Measurements from ENCODE around the gene CLMN.

The CLMN gene

DNA sequence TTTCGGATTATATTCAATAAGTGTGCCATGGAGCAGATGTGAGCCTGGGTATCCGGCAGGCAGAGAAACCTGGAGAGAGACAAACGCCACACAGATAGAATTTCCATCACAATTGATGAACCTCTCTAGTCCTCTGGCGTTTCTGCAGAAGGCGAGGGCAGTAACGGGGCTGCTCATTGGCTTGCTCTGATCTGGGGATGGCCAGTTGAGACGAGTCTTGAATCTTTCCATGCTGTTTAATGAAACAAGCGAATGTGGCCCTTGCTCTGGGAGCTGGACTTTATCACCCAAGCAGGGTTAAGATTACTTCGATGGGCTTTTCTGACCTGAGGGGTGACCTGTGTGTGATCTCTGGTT is 42.4 kb upstream of the CLMN start:
- intact Hi-C loops (cut with DNase I; ENCODE audit: low total_unique reads): no loop called here
- Histone ChIP-seq H3K27me3 (peaks cover 0 to 32% of the 10 kb centered on the region in 2 donors), H3K9me3 (no peaks in the 10 kb centered on the region), H3K36me3 (no peaks in the 10 kb centered on the region), H3K4me3 (no peak overlapping the region), H3K27ac (no peak overlapping the region), H3K4me1 (peaks cover 0 to 4% (median 0%) of the 10 kb centered on the region in 4 donors)
- no peak for DNase-seq
- TF ChIP-seq, protein P1, sequence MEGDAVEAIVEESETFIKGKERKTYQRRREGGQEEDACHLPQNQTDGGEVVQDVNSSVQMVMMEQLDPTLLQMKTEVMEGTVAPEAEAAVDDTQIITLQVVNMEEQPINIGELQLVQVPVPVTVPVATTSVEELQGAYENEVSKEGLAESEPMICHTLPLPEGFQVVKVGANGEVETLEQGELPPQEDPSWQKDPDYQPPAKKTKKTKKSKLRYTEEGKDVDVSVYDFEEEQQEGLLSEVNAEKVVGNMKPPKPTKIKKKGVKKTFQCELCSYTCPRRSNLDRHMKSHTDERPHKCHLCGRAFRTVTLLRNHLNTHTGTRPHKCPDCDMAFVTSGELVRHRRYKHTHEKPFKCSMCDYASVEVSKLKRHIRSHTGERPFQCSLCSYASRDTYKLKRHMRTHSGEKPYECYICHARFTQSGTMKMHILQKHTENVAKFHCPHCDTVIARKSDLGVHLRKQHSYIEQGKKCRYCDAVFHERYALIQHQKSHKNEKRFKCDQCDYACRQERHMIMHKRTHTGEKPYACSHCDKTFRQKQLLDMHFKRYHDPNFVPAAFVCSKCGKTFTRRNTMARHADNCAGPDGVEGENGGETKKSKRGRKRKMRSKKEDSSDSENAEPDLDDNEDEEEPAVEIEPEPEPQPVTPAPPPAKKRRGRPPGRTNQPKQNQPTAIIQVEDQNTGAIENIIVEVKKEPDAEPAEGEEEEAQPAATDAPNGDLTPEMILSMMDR (IDR thresholded peaks at IDR 0.05): no peak

DNA sequence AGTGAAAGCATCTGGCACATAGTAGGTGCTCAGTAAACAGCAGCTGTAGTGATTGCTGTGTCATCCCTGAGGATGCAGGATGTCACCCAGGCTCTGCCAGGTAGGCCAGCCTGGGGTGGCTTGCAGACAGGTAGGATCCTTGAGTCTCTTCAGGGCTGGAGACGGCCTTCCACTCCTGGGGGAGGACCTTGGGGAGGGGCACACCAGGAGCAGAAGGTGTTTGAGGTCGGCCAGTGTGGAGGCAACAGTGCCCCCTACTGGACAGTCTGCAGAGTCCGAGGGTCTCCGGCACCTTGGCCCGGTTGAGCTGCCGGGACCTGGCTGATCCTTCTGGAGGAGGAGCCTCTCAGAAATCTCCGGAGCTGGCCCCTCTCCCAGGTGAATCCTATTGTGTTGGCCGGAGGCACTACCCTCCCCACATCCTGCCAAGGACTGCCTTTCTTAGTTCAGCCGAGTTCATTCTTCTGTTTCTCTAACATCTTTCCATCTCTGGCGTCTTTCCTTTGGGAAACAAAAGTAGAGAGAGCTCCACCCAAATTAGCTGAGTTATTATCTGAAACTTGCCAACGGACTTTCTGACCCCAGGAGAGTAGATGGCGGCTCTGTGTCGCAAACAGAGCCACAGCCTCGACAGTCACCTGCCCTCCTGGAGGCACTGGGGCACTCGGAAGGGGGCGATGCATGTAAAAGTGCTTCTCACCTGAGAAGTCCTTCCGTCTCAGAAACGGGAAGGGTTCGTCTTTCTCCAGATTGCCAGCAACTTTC is 41.8 kb upstream of the CLMN start:
- no peak for DNase-seq
- intact Hi-C loops (cut with DNase I; ENCODE audit: low total_unique reads): no loop called here
- Histone ChIP-seq H3K36me3 (no peaks in the 10 kb centered on the region), H3K9me3 (no peaks in the 10 kb centered on the region), H3K27ac (no peak overlapping the region), H3K27me3 (peaks cover 0 to 32% of the 10 kb centered on the region in 2 donors), H3K4me1 (peaks cover 0 to 4% (median 0%) of the 10 kb centered on the region in 4 donors), H3K4me3 (no peak overlapping the region)
- TF ChIP-seq, protein P1 (IDR thresholded peaks at IDR 0.05): peak; percentile 32 to 40

- H3K4me3 ChIP-seq: no peak overlapping the region
- no peak overlapping the region for H3K27ac ChIP-seq
- peaks cover 0 to 4% (median 0%) of the 10 kb centered on the region in 4 donors for H3K4me1 ChIP-seq
- H3K27me3 ChIP-seq: peaks cover 0 to 32% of the 10 kb centered on the region in 2 donors
- TF ChIP-seq, protein P1 (IDR thresholded peaks at IDR 0.05): no peak
- no peak for DNase-seq
- no peaks in the 10 kb centered on the region for H3K36me3 ChIP-seq
- intact Hi-C loops (cut with DNase I; ENCODE audit: low total_unique reads): no loop called here
- no peaks in the 10 kb centered on the region for H3K9me3 ChIP-seq
Observed at GRCh38 chr14:95360828-95361227, 41.1 kb upstream of the CLMN start.

DNA sequence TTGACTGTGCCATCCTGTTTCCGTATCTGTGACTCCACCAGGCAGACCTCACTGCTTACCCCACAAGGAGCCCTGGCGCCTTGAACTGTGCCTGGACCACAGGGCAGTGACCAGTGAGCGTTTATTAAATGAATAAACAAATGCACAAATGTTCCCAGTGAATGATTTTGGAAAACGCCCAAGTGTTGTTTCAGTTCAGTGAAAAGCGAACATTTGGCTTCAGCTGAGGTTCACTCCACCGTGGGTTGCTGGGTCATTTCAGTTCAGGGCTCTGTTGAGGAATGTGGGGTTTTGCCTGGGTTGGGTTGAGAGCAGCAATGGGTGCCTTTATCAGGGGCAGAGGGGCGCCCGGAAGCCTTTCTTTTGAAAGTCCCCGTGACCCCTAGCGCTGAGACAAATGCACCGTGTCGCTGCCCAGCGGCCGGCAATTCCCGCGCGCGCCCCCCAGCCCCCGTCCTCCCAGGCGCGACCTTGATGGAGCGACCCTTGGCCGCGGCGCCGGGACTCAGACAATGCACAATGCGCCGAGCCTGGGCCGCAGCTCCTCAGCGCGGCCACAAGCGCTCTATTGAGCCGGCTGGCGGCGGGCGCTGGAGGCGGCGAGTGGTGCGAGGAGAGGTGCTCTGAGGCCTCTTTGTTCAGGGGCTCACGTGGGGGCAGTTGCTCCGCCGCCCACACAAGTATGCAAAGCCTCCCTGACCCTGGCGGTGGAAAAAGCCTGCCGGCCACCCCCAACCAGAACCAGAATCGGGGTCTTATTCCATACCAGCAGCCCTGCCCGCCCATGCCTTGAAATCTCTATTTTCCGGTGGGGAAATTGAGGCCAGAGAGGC is 40.5 kb upstream of the CLMN start:
- Histone ChIP-seq H3K27ac (no peak overlapping the region), H3K4me1 (peaks cover 0 to 4% (median 0%) of the 10 kb centered on the region in 4 donors), H3K27me3 (peaks cover 0 to 32% of the 10 kb centered on the region in 2 donors), H3K9me3 (no peaks in the 10 kb centered on the region), H3K36me3 (no peaks in the 10 kb centered on the region), H3K4me3 (no peak overlapping the region)
- TF ChIP-seq, protein P1 (IDR thresholded peaks at IDR 0.05): no peak
- no peak for DNase-seq
- intact Hi-C loops (cut with DNase I; ENCODE audit: low total_unique reads): no loop called here

DNA sequence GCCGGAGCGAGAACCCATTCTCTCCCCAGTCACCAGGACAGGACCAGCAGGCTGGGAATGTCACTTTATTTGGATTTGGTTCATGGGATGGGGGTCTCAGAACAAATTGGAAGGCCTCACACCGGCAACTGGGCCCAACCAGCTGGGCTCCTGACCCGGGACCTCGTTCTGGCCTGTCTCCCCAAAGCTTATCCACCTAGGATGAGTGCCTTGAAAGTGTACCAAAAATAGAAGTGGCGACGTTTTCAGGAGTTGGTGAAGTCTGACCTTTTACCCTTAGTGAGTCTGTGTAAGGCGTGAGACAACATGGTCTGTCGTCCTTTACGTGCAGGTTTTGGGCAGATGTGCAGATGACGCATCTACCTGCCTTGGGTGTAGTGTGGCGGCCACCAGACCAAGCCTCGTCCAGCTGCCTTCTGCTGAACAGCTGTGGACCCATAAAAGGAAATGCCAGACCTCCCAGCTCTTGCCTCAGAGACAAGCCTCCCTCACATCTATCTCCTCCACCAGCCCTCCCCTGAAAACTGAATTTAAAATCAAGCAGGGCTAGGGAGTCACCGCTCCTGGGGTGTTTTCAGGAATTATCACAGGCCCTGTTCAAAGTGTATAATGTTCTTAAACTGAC is 36.6 kb upstream of the CLMN start:
- Histone ChIP-seq H3K4me3 (no peak overlapping the region), H3K9me3 (peaks cover 0 to 17% (median 9%) of the 10 kb centered on the region in 3 donors), H3K27ac (no peak overlapping the region), H3K4me1 (peaks cover 0 to 4% (median 0%) of the 10 kb centered on the region in 4 donors), H3K27me3 (peaks cover 0 to 13% of the 10 kb centered on the region in 2 donors), H3K36me3 (no peaks in the 10 kb centered on the region)
- no peak for DNase-seq
- intact Hi-C loops (cut with DNase I; ENCODE audit: low total_unique reads): no loop called here
- TF ChIP-seq, protein P1 (IDR thresholded peaks at IDR 0.05): no peak

Data from tibial artery (tissue), 4 donors.